Measurements from ENCODE around the gene TUBA1B.
"Not testable (repeated sequence)": the region's sequence is repeated elsewhere in the genome, so short reads cannot be mapped to it uniquely, and the experiment has no call there.

The TUBA1B gene

DNA sequence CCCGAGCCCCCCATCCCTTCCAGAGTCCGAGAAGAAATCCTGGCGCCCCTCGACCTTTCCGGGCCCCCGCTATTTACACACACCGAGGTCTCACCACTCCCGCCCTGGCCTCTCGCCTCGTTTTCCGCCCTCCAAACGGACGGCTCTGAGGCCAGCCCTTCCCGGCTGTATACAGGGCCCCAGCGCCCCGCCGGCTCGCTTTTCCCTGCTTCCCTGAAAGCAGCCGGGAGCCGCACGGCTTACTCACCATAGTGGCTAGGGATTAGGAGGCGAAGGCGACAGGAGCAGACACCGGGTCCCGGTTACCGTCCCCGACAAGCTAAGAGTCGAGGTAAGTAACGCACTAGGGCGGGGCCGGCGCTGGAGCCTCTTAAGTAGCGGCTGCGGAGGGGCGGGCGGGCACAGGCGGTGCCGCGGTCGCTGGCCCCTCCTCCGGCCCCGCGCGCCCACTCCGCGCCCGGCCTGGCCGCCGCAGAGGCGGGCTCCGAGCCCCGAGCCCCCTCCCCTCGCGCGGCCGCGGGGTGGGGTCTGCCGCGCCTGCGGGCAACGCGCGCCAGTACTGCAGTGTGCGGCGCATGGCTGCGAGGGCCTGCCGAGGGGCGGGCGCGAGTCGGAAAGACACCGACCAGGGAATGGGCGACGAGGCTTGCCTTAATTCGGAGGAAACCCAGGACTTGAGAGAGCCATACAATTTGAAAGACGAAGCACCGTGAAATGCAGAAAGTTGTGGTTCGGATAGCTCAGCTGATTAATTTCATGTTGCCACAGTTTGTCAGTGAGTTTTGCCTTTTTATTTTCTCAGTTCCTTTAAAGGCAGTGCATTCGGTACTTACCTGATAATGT is at the start of gene TUBA1B:
Gene TUBA1B, minus strand, starts transcription at position 345 of the 843 bp plus-strand sequence. Its CDS starts 95 bp downstream, at position 250.
- H3K9me3 ChIP-seq (ENCODE audit: control insufficient read depth in 1 of 2, low read length in 2 of 2) = no peaks in the 10 kb centered on the region
- peak within 1 kb of the TSS; percentile 99 for H3K9ac ChIP-seq (ENCODE audit: low read depth in 1 of 2, low read length in 2 of 2)
- H3K4me1 ChIP-seq (ENCODE audit: control insufficient read depth in 1 of 2, insufficient read depth in 2 of 2, low read length in 2 of 2) = peaks cover 15 to 22% of the 10 kb centered on the region in 2 donors
- H3K36me3 ChIP-seq (ENCODE audit: control insufficient read depth in 1 of 2, insufficient read depth in 2 of 2, low read length in 2 of 2) = peaks cover 17 to 24% of the 10 kb centered on the region in 2 donors
- peak within 1 kb of the TSS; percentile 78 to 97 for H3K4me3 ChIP-seq (ENCODE audit: low read depth in 1 of 2, low read length in 2 of 2)
- peak within 1 kb of the TSS; percentile 99 for H3K27ac ChIP-seq (ENCODE audit: low read depth, low read length)
- H3K27me3 ChIP-seq (ENCODE audit: control insufficient read depth in 1 of 2, insufficient read depth in 2 of 2, low read length in 2 of 2) = no peaks in the 10 kb centered on the region

DNA sequence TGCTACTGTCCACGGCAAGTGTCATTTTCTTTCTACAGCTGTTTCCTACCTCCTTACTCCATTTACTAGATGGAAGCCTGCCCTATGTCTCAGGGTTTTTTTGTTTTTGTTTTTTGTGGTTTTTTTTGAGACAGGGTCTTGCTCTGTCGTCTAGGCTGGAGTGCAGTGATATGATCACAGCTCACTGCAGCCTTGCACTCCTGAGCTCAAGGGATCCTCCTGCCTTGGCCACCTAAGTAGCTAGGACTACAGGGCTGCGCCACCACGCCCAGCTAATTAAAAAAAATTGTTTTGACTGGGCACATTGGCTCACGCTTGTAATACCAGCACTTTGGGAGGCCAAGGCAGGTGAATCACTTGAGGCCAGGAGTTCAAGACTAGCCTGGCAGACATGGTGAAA is 43.0 kb upstream of the TUBA1B start:
- no peak overlapping the region for H3K4me3 ChIP-seq (ENCODE audit: low read depth in 1 of 2, low read length in 2 of 2)
- H3K9me3 ChIP-seq (ENCODE audit: control insufficient read depth in 1 of 2, low read length in 2 of 2) = peaks cover 0 to 6% of the 10 kb centered on the region in 2 donors
- H3K4me1 ChIP-seq (ENCODE audit: control insufficient read depth in 1 of 2, insufficient read depth in 2 of 2, low read length in 2 of 2) = no peaks in the 10 kb centered on the region
- H3K27me3 ChIP-seq (ENCODE audit: control insufficient read depth in 1 of 2, insufficient read depth in 2 of 2, low read length in 2 of 2) = no peaks in the 10 kb centered on the region
- no peak overlapping the region for H3K27ac ChIP-seq (ENCODE audit: low read depth, low read length)
- H3K9ac ChIP-seq (ENCODE audit: low read depth in 1 of 2, low read length in 2 of 2) = no peak overlapping the region
- no peaks in the 10 kb centered on the region for H3K36me3 ChIP-seq (ENCODE audit: control insufficient read depth in 1 of 2, insufficient read depth in 2 of 2, low read length in 2 of 2)

DNA sequence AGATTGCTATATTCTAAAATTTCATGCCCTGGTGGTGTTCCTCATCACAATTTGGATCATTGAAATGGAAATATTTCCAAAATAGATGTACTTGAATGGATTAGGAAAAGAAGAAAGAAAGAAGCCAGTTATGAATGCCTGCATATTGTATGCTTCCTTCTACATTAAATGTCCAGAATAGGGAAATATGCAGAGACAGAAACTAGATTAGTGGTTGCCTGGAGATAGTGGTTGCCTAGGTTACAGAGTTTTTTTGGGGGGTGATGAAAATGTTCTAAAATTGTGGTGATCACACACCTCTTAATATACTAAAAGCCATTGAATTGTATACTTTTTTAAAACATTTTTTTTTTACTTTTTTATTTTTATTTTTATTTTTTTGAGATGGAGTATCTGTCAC is 39.7 kb upstream of the TUBA1B start:
- H3K27ac ChIP-seq (ENCODE audit: low read depth, low read length) = no peak overlapping the region
- no peak overlapping the region for H3K4me3 ChIP-seq (ENCODE audit: low read depth in 1 of 2, low read length in 2 of 2)

GRCh38 chr12:49165114-49165513 is 33.9 kb upstream of the TUBA1B start:
- Histone ChIP-seq H3K27ac (ENCODE audit: low read depth, low read length) (no peak overlapping the region), H3K27me3 (ENCODE audit: control insufficient read depth in 1 of 2, insufficient read depth in 2 of 2, low read length in 2 of 2) (no peaks in the 10 kb centered on the region), H3K4me3 (ENCODE audit: low read depth in 1 of 2, low read length in 2 of 2) (no peak overlapping the region), H3K9ac (ENCODE audit: low read depth in 1 of 2, low read length in 2 of 2) (no peak overlapping the region), H3K4me1 (ENCODE audit: control insufficient read depth in 1 of 2, insufficient read depth in 2 of 2, low read length in 2 of 2) (no peaks in the 10 kb centered on the region), H3K9me3 (ENCODE audit: control insufficient read depth in 1 of 2, low read length in 2 of 2) (no peaks in the 10 kb centered on the region), H3K36me3 (ENCODE audit: control insufficient read depth in 1 of 2, insufficient read depth in 2 of 2, low read length in 2 of 2) (no peaks in the 10 kb centered on the region)

More for the DNA sequence above, 39.7 kb upstream of the TUBA1B start:
- Histone ChIP-seq H3K36me3 (ENCODE audit: control insufficient read depth in 1 of 2, insufficient read depth in 2 of 2, low read length in 2 of 2) (no peaks in the 10 kb centered on the region), H3K4me1 (ENCODE audit: control insufficient read depth in 1 of 2, insufficient read depth in 2 of 2, low read length in 2 of 2) (no peaks in the 10 kb centered on the region), H3K27me3 (ENCODE audit: control insufficient read depth in 1 of 2, insufficient read depth in 2 of 2, low read length in 2 of 2) (no peaks in the 10 kb centered on the region), H3K9me3 (ENCODE audit: control insufficient read depth in 1 of 2, low read length in 2 of 2) (no peaks in the 10 kb centered on the region), H3K9ac (ENCODE audit: low read depth in 1 of 2, low read length in 2 of 2) (no peak overlapping the region)

GRCh38 chr12:49161901-49162300 is 30.7 kb upstream of the TUBA1B start:
- not testable (repeated sequence) for H3K27me3 ChIP-seq (ENCODE audit: control insufficient read depth in 1 of 2, insufficient read depth in 2 of 2, low read length in 2 of 2); H3K9ac ChIP-seq (ENCODE audit: low read depth in 1 of 2, low read length in 2 of 2); H3K9me3 ChIP-seq (ENCODE audit: control insufficient read depth in 1 of 2, low read length in 2 of 2); H3K4me3 ChIP-seq (ENCODE audit: low read depth in 1 of 2, low read length in 2 of 2); H3K27ac ChIP-seq (ENCODE audit: low read depth, low read length); H3K4me1 ChIP-seq (ENCODE audit: control insufficient read depth in 1 of 2, insufficient read depth in 2 of 2, low read length in 2 of 2); H3K36me3 ChIP-seq (ENCODE audit: control insufficient read depth in 1 of 2, insufficient read depth in 2 of 2, low read length in 2 of 2)

DNA sequence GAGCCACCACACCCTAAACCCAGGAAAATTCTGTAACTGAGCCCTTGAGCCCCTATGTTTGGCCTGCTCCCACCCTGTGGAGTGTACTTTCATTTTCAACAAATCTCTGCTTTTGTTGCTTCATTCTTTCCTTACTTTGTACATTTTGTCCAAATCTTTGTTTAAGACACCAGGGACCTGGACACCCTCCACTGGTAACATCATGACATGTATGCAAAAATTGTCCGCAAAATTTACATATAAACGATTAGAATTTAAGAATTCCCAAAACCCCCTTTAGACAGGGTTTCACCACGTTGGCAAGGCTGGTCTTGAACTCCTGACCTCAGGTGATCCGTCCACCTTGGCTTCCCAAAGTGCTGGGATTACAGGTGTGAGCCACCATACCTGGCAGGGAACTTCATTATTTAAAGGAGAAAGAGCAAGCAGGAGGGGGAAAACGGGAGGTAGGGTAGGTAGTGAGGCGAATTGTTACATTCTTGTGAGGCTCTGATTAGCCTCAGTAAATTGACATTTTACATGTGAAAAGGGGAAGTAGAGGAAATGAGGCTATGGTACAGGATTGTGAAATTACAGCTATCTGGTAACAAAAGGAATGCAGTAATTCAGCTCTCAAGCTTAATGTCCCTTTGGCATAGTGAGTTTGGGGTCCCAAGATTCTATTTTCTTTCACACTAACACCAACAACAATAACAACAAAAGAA is 30.0 kb upstream of the TUBA1B start:
- no peak overlapping the region for H3K4me3 ChIP-seq (ENCODE audit: low read depth in 1 of 2, low read length in 2 of 2)
- H3K9ac ChIP-seq (ENCODE audit: low read depth in 1 of 2, low read length in 2 of 2) = no peak overlapping the region
- H3K4me1 ChIP-seq (ENCODE audit: control insufficient read depth in 1 of 2, insufficient read depth in 2 of 2, low read length in 2 of 2) = no peaks in the 10 kb centered on the region
- no peak overlapping the region for H3K27ac ChIP-seq (ENCODE audit: low read depth, low read length)
- H3K36me3 ChIP-seq (ENCODE audit: control insufficient read depth in 1 of 2, insufficient read depth in 2 of 2, low read length in 2 of 2) = no peaks in the 10 kb centered on the region
- H3K27me3 ChIP-seq (ENCODE audit: control insufficient read depth in 1 of 2, insufficient read depth in 2 of 2, low read length in 2 of 2) = no peaks in the 10 kb centered on the region
- no peaks in the 10 kb centered on the region for H3K9me3 ChIP-seq (ENCODE audit: control insufficient read depth in 1 of 2, low read length in 2 of 2)

DNA sequence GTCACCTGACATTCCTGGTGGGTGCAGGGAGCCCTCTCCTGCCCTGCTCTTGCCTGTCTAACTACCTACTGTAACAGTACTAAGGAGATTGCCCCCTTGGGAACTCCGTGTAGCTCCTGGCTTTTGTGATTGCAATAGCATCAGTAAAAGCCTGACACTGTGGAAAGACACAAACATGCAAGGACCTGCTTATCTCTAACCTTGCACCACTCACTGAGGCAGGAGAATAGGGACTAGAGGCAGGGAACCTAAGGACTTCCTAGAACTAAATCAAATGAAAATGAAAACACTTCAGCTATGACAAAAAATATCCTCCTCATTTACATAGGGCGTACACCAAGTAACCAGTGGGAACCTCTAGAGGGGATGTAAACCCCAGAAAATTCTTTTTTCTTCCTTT is 29.2 kb upstream of the TUBA1B start:
- H3K9me3 ChIP-seq (ENCODE audit: control insufficient read depth in 1 of 2, low read length in 2 of 2) = no peaks in the 10 kb centered on the region
- H3K36me3 ChIP-seq (ENCODE audit: control insufficient read depth in 1 of 2, insufficient read depth in 2 of 2, low read length in 2 of 2) = no peaks in the 10 kb centered on the region
- H3K27ac ChIP-seq (ENCODE audit: low read depth, low read length) = no peak overlapping the region

GRCh38 chr12:49154221-49154620 is 23.0 kb upstream of the TUBA1B start:
- no peaks in the 10 kb centered on the region for H3K27me3 ChIP-seq (ENCODE audit: control insufficient read depth in 1 of 2, insufficient read depth in 2 of 2, low read length in 2 of 2)

More for the DNA sequence above, 29.2 kb upstream of the TUBA1B start:
- Histone ChIP-seq H3K4me1 (ENCODE audit: control insufficient read depth in 1 of 2, insufficient read depth in 2 of 2, low read length in 2 of 2) (no peaks in the 10 kb centered on the region), H3K27me3 (ENCODE audit: control insufficient read depth in 1 of 2, insufficient read depth in 2 of 2, low read length in 2 of 2) (no peaks in the 10 kb centered on the region), H3K4me3 (ENCODE audit: low read depth in 1 of 2, low read length in 2 of 2) (no peak overlapping the region), H3K9ac (ENCODE audit: low read depth in 1 of 2, low read length in 2 of 2) (no peak overlapping the region)

DNA sequence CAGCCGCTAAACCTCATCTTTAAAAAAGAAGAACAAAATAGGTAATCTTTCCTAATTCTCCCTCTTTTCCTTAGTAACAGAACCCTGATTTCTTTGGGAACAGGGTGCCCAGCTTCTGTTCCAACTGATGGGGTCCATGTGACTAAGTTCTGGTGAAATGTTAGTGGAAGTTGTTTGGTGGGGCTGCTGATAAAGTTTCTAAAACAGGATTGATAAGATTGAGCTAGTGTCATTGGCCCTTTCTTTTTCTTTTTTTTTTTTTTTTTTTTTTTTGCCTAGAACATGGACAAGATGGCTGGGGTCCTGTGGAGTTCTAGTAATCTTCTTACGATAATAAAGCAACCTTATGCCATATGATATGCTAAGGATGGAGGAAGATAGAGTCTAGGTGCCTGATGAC is 16.2 kb upstream of the TUBA1B start:
- no peaks in the 10 kb centered on the region for H3K9me3 ChIP-seq (ENCODE audit: control insufficient read depth in 1 of 2, low read length in 2 of 2)
- H3K27me3 ChIP-seq (ENCODE audit: control insufficient read depth in 1 of 2, insufficient read depth in 2 of 2, low read length in 2 of 2) = no peaks in the 10 kb centered on the region
- H3K27ac ChIP-seq (ENCODE audit: low read depth, low read length) = no peak overlapping the region
- no peak overlapping the region for H3K9ac ChIP-seq (ENCODE audit: low read depth in 1 of 2, low read length in 2 of 2)
- H3K4me3 ChIP-seq (ENCODE audit: low read depth in 1 of 2, low read length in 2 of 2) = no peak overlapping the region
- H3K4me1 ChIP-seq (ENCODE audit: control insufficient read depth in 1 of 2, insufficient read depth in 2 of 2, low read length in 2 of 2) = no peaks in the 10 kb centered on the region
- no peaks in the 10 kb centered on the region for H3K36me3 ChIP-seq (ENCODE audit: control insufficient read depth in 1 of 2, insufficient read depth in 2 of 2, low read length in 2 of 2)

More at GRCh38 chr12:49154221-49154620, 23.0 kb upstream of the TUBA1B start:
- Histone ChIP-seq H3K9me3 (ENCODE audit: control insufficient read depth in 1 of 2, low read length in 2 of 2) (no peaks in the 10 kb centered on the region), H3K9ac (ENCODE audit: low read depth in 1 of 2, low read length in 2 of 2) (no peak overlapping the region), H3K27ac (ENCODE audit: low read depth, low read length) (no peak overlapping the region), H3K4me3 (ENCODE audit: low read depth in 1 of 2, low read length in 2 of 2) (no peak overlapping the region), H3K36me3 (ENCODE audit: control insufficient read depth in 1 of 2, insufficient read depth in 2 of 2, low read length in 2 of 2) (no peaks in the 10 kb centered on the region), H3K4me1 (ENCODE audit: control insufficient read depth in 1 of 2, insufficient read depth in 2 of 2, low read length in 2 of 2) (no peaks in the 10 kb centered on the region)

GRCh38 chr12:49146406-49146805 is 15.2 kb upstream of the TUBA1B start:
- Histone ChIP-seq H3K4me1 (ENCODE audit: control insufficient read depth in 1 of 2, insufficient read depth in 2 of 2, low read length in 2 of 2) (no peaks in the 10 kb centered on the region), H3K4me3 (ENCODE audit: low read depth in 1 of 2, low read length in 2 of 2) (no peak overlapping the region), H3K9ac (ENCODE audit: low read depth in 1 of 2, low read length in 2 of 2) (no peak overlapping the region), H3K36me3 (ENCODE audit: control insufficient read depth in 1 of 2, insufficient read depth in 2 of 2, low read length in 2 of 2) (no peaks in the 10 kb centered on the region), H3K9me3 (ENCODE audit: control insufficient read depth in 1 of 2, low read length in 2 of 2) (no peaks in the 10 kb centered on the region), H3K27me3 (ENCODE audit: control insufficient read depth in 1 of 2, insufficient read depth in 2 of 2, low read length in 2 of 2) (no peaks in the 10 kb centered on the region), H3K27ac (ENCODE audit: low read depth, low read length) (no peak overlapping the region)
